Lower leg skin (tissue), 4 donors: ENCODE results near the gene FBXO41. TPM values are rescaled to one million over a fixed set of nuclear protein-coding genes. Genes with fewer than 3 reads are reported as not detected.

Experiments
- DNase-seq, 2 donors: peaks; one replicate each; pipeline ENCODE4 v3.0.0-alpha.2; 2019; ENCODE audit warnings: low spot score in 2 of 2
- H3K4me3 ChIP-seq: fragments of 200-600 bp; sonication (generic); 2 replicates; pipeline ENCODE4 v1.5.1; 2017; ENCODE audit warnings: mild to moderate bottlenecking, low read depth; ENCODE audit not compliant: poor library complexity, severe bottlenecking
- POLR2A ChIP-seq, 2 donors: fragments of 450-650 bp; IDR thresholded peaks; one replicate each; pipeline ENCODE4 v1.6.1; 2016 to 2017; ENCODE audit warnings: antibody characterized with exemption in 2 of 2, mild to moderate bottlenecking in 1 of 2, moderate library complexity in 1 of 2
- WGBS, 2 donors: methylation state at CpG; one replicate each; pipeline ENCODE4 v1.1.5; 2018; 5-methylcytosine and 5-hydroxymethylcytosine counted together
- intact Hi-C: fragments of 100-400 bp; cut with DNase I; formaldehyde crosslinking; loops from one replicate; pipeline ENCODE4 v1.15.0; 2023; ENCODE audit warnings: low total_unique reads
- total RNA-seq, 4 donors: library from RNA; depleted of rRNA; stranded (reverse); fragments of >200 nt; gene quantifications; one replicate each; pipeline ENCODE4 v1.1.0, GENCODE V29; 2016
- TF ChIP-seq, protein P1 (sequence below), 3 donors: fragments of 450-650 bp; IDR thresholded peaks; one replicate each; pipeline ENCODE4 v1.5.1; 2016; ENCODE audit warnings: antibody characterized with exemption in 3 of 3, mild to moderate bottlenecking in 3 of 3, moderate library complexity in 2 of 3

The FBXO41 gene
- total RNA-seq, 4 donors from 2014 or later = 2.9 to 4.1 (median 3.3) TPM

- intact Hi-C loops = no loop called here
- DNase-seq = no peak
- TF ChIP-seq, protein P1, sequence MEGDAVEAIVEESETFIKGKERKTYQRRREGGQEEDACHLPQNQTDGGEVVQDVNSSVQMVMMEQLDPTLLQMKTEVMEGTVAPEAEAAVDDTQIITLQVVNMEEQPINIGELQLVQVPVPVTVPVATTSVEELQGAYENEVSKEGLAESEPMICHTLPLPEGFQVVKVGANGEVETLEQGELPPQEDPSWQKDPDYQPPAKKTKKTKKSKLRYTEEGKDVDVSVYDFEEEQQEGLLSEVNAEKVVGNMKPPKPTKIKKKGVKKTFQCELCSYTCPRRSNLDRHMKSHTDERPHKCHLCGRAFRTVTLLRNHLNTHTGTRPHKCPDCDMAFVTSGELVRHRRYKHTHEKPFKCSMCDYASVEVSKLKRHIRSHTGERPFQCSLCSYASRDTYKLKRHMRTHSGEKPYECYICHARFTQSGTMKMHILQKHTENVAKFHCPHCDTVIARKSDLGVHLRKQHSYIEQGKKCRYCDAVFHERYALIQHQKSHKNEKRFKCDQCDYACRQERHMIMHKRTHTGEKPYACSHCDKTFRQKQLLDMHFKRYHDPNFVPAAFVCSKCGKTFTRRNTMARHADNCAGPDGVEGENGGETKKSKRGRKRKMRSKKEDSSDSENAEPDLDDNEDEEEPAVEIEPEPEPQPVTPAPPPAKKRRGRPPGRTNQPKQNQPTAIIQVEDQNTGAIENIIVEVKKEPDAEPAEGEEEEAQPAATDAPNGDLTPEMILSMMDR (IDR thresholded peaks at IDR 0.05) = no peak
- TF ChIP-seq POLR2A (IDR thresholded peaks at IDR 0.05) = no peak
- 66% methylated on average over 6 of the region's 6 CpGs for WGBS, 2 donors
- no peak overlapping the region for H3K4me3 ChIP-seq
Observed at GRCh38 chr2:73205611-73206010, 78.7 kb downstream of the FBXO41 start.

Other genes starting within 250 kb of the FBXO41 start
- 10 to 100 TPM in 3 of 4 donors, 1 to 10 TPM in 1; 8.4 to 18.3 (median 15.3) TPM for gene SFXN5, start 212.8 kb downstream of the FBXO41 start, total RNA-seq
- gene RAB11FIP5, start 171.5 kb downstream of the FBXO41 start, total RNA-seq = 10 to 100 TPM; 35.7 to 43.7 (median 42.0) TPM
- not detected for gene NOTO, start 81.9 kb downstream of the FBXO41 start, total RNA-seq
- 10 to 100 TPM in 2 of 4 donors, 1 to 10 TPM in 2; 9.6 to 18.1 (median 12.8) TPM for gene SMYD5, start 70.2 kb downstream of the FBXO41 start, total RNA-seq
- 10 to 100 TPM in 3 of 4 donors, 1 to 10 TPM in 1; 9.7 to 30.2 (median 23.3) TPM for gene PRADC1, start 51.2 kb downstream of the FBXO41 start, total RNA-seq
- gene CCT7, start 50.2 kb downstream of the FBXO41 start, total RNA-seq = 100 to 1,000 TPM; 141 to 173 (median 156) TPM
- not detected for gene EGR4, start 9.1 kb upstream of the FBXO41 start, total RNA-seq
- gene ALMS1, start 101.4 kb upstream of the FBXO41 start, total RNA-seq = 10 to 100 TPM; 10.1 to 17.6 (median 14.3) TPM